Stomach (tissue), 4 donors: ENCODE measurements around the gene KCNIP3.

Source experiments
- EP300 ChIP-seq: sonication (generic); formaldehyde crosslinking; IDR thresholded peaks from one replicate; pipeline ENCODE4 v1.6.1; 2017; ENCODE audit warnings: antibody characterized with exemption
- POLR2A ChIP-seq, 4 donors: fragments of 450-650 bp; IDR thresholded peaks; one replicate each; pipeline ENCODE4 v1.6.1; 2016; ENCODE audit warnings: antibody characterized with exemption in 4 of 4, control low read depth in 2 of 4, mild to moderate bottlenecking in 1 of 4, moderate library complexity in 1 of 4
- POLR2AphosphoS5 ChIP-seq, 3 donors: sonication (generic); formaldehyde crosslinking; IDR thresholded peaks; one replicate each; pipeline ENCODE4 v1.6.1; 2016; ENCODE audit warnings: antibody characterized with exemption in 3 of 3
- TF ChIP-seq, protein P1 (sequence below), 7 experiments: fragments of 450-650 bp in 4 of 7; fragments of 200-600 bp in 3 of 7; sonication (generic) in 3 of 7; IDR thresholded peaks; one replicate each; pipeline ENCODE4 v1.5.1; 2016 to 2019; ENCODE audit warnings: antibody characterized with exemption in 7 of 7, control low read depth in 2 of 7, mild to moderate bottlenecking in 1 of 7

- TF ChIP-seq, protein P1, sequence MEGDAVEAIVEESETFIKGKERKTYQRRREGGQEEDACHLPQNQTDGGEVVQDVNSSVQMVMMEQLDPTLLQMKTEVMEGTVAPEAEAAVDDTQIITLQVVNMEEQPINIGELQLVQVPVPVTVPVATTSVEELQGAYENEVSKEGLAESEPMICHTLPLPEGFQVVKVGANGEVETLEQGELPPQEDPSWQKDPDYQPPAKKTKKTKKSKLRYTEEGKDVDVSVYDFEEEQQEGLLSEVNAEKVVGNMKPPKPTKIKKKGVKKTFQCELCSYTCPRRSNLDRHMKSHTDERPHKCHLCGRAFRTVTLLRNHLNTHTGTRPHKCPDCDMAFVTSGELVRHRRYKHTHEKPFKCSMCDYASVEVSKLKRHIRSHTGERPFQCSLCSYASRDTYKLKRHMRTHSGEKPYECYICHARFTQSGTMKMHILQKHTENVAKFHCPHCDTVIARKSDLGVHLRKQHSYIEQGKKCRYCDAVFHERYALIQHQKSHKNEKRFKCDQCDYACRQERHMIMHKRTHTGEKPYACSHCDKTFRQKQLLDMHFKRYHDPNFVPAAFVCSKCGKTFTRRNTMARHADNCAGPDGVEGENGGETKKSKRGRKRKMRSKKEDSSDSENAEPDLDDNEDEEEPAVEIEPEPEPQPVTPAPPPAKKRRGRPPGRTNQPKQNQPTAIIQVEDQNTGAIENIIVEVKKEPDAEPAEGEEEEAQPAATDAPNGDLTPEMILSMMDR (IDR thresholded peaks at IDR 0.05), result no peak
- no peak for TF ChIP-seq EP300
- no peak for TF ChIP-seq POLR2AphosphoS5 (IDR thresholded peaks at IDR 0.05)
- TF ChIP-seq POLR2A (IDR thresholded peaks at IDR 0.05), result no peak
These were observed 60.7 kb downstream of the KCNIP3 start for GRCh38 chr2:95357717-95358280.
